Stimulated activated CD4-positive, alpha-beta T cell treated with anti-CD3 and anti-CD28 coated beads, Interleukin-4, amount 100 ng/mL, for 4 hours (primary cell): ENCODE data around the gene CEP97.
A peak's percentile ranks its signal among the peaks of the same experiment; 100 is the strongest.

ENCODE experiments used
- DNase-seq, 2 experiments: peaks; one replicate each; pipeline ENCODE4 v3.0.0-alpha.2; 2020

Gene CEP97

GRCh38 chr3:101779047-101779821, 54.8 kb downstream of the CEP97 start, which contains the start of gene NXPE3:
Gene NXPE3 (plus strand): TSS chr3:101779211. CDS start chr3:101785597, 6,386 bp downstream.
- DNase-seq = peak; percentile 92 to 94

GRCh38 chr3:101779822-101780381, 55.5 kb downstream of the CEP97 start:
- DNase-seq = no peak

- DNase-seq = no peak
Measured at GRCh38 chr3:101780661-101781060, 56.2 kb downstream of the CEP97 start.

GRCh38 chr3:101781166-101781565, 56.8 kb downstream of the CEP97 start:
- DNase-seq = no peak

GRCh38 chr3:101784855-101785613, 60.6 kb downstream of the CEP97 start:
- no peak for DNase-seq

- no peak for DNase-seq
Measured at GRCh38 chr3:101791778-101792177, 67.4 kb downstream of the CEP97 start.

GRCh38 chr3:101796077-101796680, 71.8 kb downstream of the CEP97 start:
- DNase-seq = no peak

GRCh38 chr3:101801174-101801573, 76.8 kb downstream of the CEP97 start:
- DNase-seq = no peak

- no peak for DNase-seq
Measured at GRCh38 chr3:101802179-101802578, 77.8 kb downstream of the CEP97 start.

GRCh38 chr3:101803173-101803782, 78.9 kb downstream of the CEP97 start:
- DNase-seq = peak in 1 of 2 experiments; percentile 41

GRCh38 chr3:101803939-101804338, 79.5 kb downstream of the CEP97 start:
- no peak for DNase-seq

GRCh38 chr3:101806491-101806890, 82.1 kb downstream of the CEP97 start:
- DNase-seq = no peak

- no peak for DNase-seq
Measured at GRCh38 chr3:101807888-101808287, 83.5 kb downstream of the CEP97 start.

GRCh38 chr3:101809178-101810021, 85.0 kb downstream of the CEP97 start:
- peak in 1 of 2 experiments; percentile 19 for DNase-seq

GRCh38 chr3:101810022-101810418, 85.6 kb downstream of the CEP97 start:
- no peak for DNase-seq

- no peak for DNase-seq
Measured at GRCh38 chr3:101811875-101812274, 87.5 kb downstream of the CEP97 start.

GRCh38 chr3:101812895-101813294, 88.5 kb downstream of the CEP97 start:
- no peak for DNase-seq

- no peak for DNase-seq
Measured at GRCh38 chr3:101813817-101814440, 89.5 kb downstream of the CEP97 start.

GRCh38 chr3:101814835-101815234, 90.4 kb downstream of the CEP97 start:
- DNase-seq = no peak

GRCh38 chr3:101816215-101817149, 92.1 kb downstream of the CEP97 start:
- DNase-seq = no peak
